Measurements from ENCODE around the gene SLC25A25. TPM values are rescaled to one million over a fixed set of nuclear protein-coding genes. Genes with fewer than 3 reads are reported as not detected.
A peak's percentile ranks its signal among the peaks of the same experiment; 100 is the strongest.

SLC25A25 gene
- total and polyA plus RNA-seq, 8 donors: 7.9 to 37.1 (median 13.6) TPM

GRCh38 chr9:128073253-128073886 lies 5.3 kb downstream of the SLC25A25 start:
- Histone ChIP-seq H3K4me1 (peaks cover 28 to 77% (median 65%) of the 10 kb centered on the region in 4 donors), H3K36me3 (no peaks in the 10 kb centered on the region), H3K27ac (peak overlapping the region; percentile 31 to 95 (median 84)), H3K9me3 (no peaks in the 10 kb centered on the region), H3K27me3 (no peaks in the 10 kb centered on the region), H3K4me3 (no peak overlapping the region)
- 69 to 77% (median 72%) methylated on average over 7 of the region's 7 CpGs for WGBS, 5 donors
- DNase-seq: peak in 1 of 2 donors; percentile 68
- intact Hi-C loops (cut with DNase I; ENCODE audit: low total_unique reads): no loop called here
- no peak for TF ChIP-seq POLR2AphosphoS5 (IDR thresholded peaks at IDR 0.05)
- TF ChIP-seq CTCF (IDR thresholded peaks at IDR 0.05): no peak
- TF ChIP-seq POLR2A (IDR thresholded peaks at IDR 0.05): no peak
- no peak for TF ChIP-seq EP300 (IDR thresholded peaks at IDR 0.05)

GRCh38 chr9:128077847-128078503 lies 9.9 kb downstream of the SLC25A25 start:
- TF ChIP-seq EP300 (IDR thresholded peaks at IDR 0.05) (no peak), CTCF (IDR thresholded peaks at IDR 0.05) (no peak), POLR2AphosphoS5 (IDR thresholded peaks at IDR 0.05) (peak in 1 of 3 donors; percentile 16), POLR2A (IDR thresholded peaks at IDR 0.05) (no peak)
- DNase-seq: no peak
- H3K27ac ChIP-seq: peak overlapping the region; percentile 47 to 85 (median 73)
- WGBS, 5 donors: 83 to 91% (median 87%) methylated on average over 7 of the region's 7 CpGs
- no peaks in the 10 kb centered on the region for H3K9me3 ChIP-seq
- H3K4me1 ChIP-seq: peaks cover 46 to 77% (median 67%) of the 10 kb centered on the region in 4 donors
- no peak overlapping the region for H3K4me3 ChIP-seq
- intact Hi-C loops (cut with DNase I; ENCODE audit: low total_unique reads): no loop called here
- H3K27me3 ChIP-seq: no peaks in the 10 kb centered on the region
- no peaks in the 10 kb centered on the region for H3K36me3 ChIP-seq

- peak in 2 of 3 donors; percentile 14 to 60 for TF ChIP-seq POLR2AphosphoS5 (IDR thresholded peaks at IDR 0.05)
- TF ChIP-seq CTCF (IDR thresholded peaks at IDR 0.05): no peak
- TF ChIP-seq POLR2A (IDR thresholded peaks at IDR 0.05): no peak
- 35 to 47% (median 39%) methylated on average over 11 of the region's 11 CpGs for WGBS, 5 donors
- Histone ChIP-seq H3K4me1 (peaks cover 38 to 70% (median 60%) of the 10 kb centered on the region in 4 donors), H3K9me3 (no peaks in the 10 kb centered on the region), H3K27me3 (no peaks in the 10 kb centered on the region), H3K27ac (peak overlapping the region; percentile 59 to 85 (median 73)), H3K4me3 (no peak overlapping the region), H3K36me3 (no peaks in the 10 kb centered on the region)
- intact Hi-C loops (cut with DNase I; ENCODE audit: low total_unique reads): no loop called here
- peak; percentile 48 to 78 for DNase-seq
Measured at GRCh38 chr9:128078504-128079434, 10.7 kb downstream of the SLC25A25 start.

- no peak overlapping the region for H3K4me3 ChIP-seq
- DNase-seq: no peak
- H3K9me3 ChIP-seq: no peaks in the 10 kb centered on the region
- no peak for TF ChIP-seq CTCF (IDR thresholded peaks at IDR 0.05)
- no peak for TF ChIP-seq POLR2AphosphoS5 (IDR thresholded peaks at IDR 0.05)
- no peak for TF ChIP-seq EP300 (IDR thresholded peaks at IDR 0.05)
- TF ChIP-seq POLR2A (IDR thresholded peaks at IDR 0.05): no peak
- intact Hi-C loops (cut with DNase I; ENCODE audit: low total_unique reads): no loop called here
- H3K27me3 ChIP-seq: no peaks in the 10 kb centered on the region
- no peaks in the 10 kb centered on the region for H3K36me3 ChIP-seq
- 88 to 95% (median 92%) methylated on average over 5 of the region's 5 CpGs for WGBS, 5 donors
- H3K27ac ChIP-seq: peak overlapping the region; percentile 41 to 85 (median 71)
- H3K4me1 ChIP-seq: peaks cover 36 to 64% (median 52%) of the 10 kb centered on the region in 4 donors
Measured at GRCh38 chr9:128080206-128080605, 12.2 kb downstream of the SLC25A25 start.
